MV-4-11 (cell line): ENCODE results near the gene SRXN1.

Experiments used
- DNase-seq: peaks from one replicate; lab custom pipeline; 2025; lab: John Stamatoyannopoulos, UW

The SRXN1 gene

DNA sequence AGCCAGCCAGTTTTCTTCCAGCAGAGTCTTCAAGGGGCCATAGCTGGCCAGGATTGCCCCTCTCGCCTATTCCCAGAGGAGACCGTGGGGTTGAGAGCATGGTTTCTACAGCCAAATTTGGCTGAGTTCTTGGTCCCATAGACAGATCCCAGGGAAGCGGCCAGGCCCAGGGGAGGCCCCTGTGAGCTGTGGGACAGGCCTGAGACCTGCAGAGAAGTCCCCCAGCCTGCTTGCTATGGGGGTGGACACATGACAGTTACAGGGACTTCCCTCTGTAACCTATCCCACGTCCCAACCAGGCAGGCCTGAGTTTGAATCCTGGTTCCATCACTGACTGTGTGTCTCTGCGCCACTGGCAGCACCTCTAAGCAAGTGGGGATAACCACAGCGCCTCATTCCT, 45.5 kb downstream of the SRXN1 start:
- DNase-seq: no peak

DNA sequence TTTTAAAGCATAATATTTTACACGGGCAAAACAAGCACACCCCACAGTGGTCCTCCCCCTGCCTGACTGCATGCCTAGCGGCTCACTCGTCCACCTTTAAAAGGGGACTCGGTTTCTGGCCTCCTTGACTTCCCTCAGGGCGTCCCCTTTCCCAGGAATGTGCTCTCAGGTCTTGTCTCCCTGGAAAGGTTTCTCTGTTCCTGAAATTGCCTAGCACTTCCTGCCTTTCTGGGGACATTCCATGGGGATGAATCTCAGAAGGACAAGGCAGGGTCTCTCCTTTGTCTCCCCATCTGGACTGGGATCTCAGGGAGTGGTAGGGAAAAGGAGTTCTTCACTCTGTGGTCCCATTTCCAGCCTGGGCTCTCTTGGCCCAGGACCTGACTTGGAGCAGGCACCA, 47.8 kb downstream of the SRXN1 start:
- no peak for DNase-seq

DNA sequence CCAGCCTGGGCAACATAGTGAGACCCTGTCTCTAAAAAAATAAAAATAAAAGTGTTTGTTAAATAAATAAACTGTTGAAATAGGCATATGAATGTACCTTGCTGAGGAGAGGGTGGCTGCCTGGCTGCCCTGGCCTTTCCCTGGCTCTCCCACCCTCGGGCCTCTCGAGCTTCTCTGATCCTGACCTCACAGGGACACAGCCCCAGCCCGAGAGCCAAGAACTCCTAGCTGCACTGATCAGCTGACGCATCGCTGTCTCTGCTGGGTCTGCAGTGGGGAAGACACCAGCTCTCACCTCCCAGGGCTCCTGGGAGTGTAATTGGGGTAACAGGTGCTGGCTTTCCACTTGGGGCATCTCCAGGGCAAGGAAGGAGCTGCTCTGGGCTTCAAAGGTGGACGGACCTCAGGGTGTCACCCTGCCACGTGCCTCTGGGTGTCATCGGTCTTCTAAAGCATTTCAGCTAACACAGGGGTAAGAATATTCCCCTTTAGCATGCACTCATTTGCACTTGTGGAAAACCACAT, 49.8 kb downstream of the SRXN1 start:
- peak; percentile 8 for DNase-seq

DNA sequence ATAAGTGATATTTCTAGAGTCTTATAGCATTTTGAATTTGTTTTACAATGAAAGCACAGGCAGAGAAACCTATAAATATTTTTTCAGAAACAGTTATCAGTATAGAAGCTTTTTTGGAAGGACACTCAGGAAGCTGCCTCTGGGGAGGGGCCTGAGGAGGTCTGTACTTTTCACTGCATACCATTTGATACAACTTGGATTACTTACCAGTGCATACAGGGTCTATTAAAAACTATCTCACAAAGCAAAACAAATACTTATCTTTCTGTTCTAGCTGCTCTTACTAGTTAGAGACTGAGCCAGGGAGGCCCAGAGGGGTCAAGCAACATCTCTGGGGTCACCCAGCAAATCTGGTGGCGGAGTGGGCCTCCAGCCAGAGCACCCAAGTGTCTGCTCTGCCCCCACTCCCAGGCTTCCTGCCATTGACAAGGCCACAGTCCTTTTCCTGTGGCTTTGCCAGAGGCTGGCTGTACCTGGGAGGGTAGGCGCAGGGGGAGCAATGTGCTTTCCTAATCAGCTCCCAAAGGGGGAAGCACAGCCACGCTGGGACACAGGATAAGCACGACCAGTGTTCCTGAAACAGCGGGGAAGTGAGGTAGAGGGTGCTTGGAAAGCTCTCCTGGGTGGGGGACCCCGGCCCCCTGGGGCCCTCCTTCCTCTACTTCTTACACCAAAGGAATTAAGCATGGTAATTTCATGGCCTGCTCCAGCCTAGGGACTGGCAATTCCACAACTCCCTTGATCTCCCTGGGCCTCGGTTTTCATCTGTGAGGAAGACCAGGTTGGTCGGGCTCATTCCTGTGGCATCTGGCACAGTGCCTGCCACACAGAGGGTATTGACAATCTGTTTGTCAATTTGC, 50.7 kb downstream of the SRXN1 start:
- DNase-seq: no peak

DNA sequence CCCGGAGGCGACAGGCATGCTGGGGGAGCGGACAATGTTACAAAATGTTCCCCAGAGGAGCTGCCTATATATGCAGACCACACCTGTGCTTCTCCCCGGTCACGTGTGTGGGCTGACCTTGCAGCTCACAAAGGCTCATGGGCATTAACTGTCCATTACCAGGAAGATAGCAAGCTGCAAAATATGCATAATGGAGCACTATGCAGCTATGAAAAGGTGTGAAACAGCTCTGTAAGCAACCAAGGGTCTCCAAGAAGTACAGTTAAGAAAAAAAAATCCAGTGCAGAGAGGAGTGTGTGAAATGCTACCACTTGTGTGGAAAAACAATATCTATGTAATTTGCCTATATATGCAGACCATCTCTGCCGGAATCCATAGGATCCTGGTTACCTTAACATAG, 52.3 kb downstream of the SRXN1 start:
- DNase-seq: no peak

- no peak for DNase-seq
Observed at GRCh38 chr20:600141-600540, 52.9 kb downstream of the SRXN1 start.

GRCh38 chr20:598133-598850, 54.7 kb downstream of the SRXN1 start:
- no peak for DNase-seq

DNA sequence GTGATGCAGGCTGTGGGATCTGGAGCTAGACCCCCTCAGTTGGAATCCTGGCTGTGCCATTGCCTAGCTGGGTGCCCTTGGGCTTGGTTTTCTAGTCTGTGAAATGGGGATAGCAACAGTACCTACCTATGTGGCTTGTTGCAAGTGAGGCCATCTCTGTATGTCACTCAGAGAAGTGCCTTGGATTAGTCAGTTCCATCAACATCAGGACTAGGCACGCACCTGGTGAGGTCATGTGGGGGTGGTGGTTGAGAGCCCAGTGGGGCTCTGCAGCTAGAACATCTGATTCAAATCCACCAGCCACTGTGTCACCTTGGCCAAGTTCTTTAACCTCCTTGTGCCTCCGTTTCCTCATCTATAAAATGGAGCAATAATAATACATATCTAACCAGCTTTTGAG, 55.4 kb downstream of the SRXN1 start:
- no peak for DNase-seq
